Fibroblast of skin of right quadriceps (primary cell): ENCODE measurements around the gene TYK2.

Experiments
- DNase-seq: peaks from one replicate; pipeline ENCODE4 v3.0.0-alpha.2; 2013

Gene TYK2

DNA sequence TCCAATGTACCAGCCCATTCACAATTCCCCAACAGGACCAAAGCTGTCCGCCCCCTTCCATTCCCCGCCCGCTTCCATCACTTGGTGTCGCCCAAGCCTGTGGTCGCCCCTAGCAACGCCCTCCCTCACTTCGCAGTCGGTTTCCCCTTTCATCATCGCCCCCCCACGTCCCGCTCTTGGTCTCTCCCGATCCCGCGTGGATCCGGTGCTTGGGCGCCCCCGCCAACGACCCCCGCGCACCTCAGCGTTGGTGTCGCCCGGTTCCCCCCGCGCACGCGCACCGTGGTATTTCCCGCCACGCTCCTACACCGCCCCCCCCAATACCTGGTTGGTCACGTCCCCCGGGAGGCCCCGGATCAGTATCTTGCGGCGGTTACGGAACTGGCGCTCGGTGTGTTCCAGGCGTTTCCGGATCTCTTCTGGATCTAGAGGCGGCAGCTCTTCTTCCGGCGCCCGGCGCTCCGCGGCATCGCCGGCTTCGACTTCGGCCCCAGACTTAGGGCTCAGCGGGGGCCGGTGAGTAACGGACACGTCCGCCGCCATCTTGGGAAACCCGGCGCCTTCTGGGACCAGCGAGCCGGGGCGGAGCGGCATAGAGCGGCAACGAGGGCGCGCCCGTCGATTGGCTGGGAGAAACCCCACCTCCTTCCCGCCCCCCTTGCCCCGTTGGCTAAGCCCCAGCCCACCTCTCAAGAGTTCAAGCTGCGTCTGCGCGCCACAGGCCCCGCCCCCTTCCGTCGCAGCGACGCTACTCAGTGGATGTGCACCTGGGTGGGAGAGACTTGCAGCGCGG is 47.2 kb downstream of the TYK2 start, which contains the start of gene RAVER1:
RAVER1 (minus strand) TSS at position 565 of the 793 bp plus-strand sequence; CDS start at position 543, 22 bp downstream.
- peak; percentile 97 for DNase-seq

GRCh38 chr19:10332158-10332964 is 48.0 kb downstream of the TYK2 start:
- no peak for DNase-seq

GRCh38 chr19:10329555-10329954 is 50.8 kb downstream of the TYK2 start:
- no peak for DNase-seq

DNA sequence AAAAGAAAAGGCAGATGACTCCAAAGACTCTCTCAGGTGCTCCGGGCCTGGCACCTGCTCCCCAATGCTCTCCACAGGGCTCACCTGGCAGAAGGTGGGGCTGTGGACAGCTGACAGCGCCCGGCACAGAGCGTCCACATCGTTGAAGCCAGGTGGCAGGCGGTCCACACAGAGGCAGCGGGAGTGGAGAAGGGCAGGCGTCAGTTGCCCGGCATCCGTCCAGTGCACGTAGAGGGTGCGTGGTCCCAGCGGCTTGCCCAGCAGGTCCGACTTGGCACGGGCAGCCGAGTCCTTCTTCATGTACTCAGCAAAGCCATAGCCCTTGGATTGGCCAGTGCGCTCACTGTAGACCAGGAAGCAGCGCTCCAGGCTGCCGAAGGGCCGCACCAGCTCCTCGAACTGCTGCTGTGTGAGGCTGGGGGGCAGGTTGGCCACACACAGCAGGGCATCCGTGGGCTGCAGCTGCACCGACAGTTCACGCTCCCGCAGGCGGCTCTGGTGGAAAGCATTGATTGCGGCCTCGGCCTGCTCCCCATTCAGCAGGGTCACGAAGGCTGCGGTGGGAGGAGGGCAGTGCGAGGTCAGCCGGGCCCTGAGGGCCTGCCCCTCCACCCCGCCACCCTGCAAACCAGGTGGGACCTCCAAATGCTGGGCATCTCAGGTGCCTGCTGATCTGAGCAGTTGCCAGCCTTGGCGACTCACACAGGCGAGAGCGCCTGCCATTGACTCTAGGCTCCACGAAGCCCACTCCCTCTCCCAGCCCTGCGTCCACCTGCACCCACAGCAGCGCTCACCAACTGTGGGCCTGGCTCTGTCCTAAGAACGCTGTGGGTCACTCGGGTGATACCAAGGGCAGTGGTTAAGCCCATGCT is 51.6 kb downstream of the TYK2 start:
- no peak for DNase-seq

DNA sequence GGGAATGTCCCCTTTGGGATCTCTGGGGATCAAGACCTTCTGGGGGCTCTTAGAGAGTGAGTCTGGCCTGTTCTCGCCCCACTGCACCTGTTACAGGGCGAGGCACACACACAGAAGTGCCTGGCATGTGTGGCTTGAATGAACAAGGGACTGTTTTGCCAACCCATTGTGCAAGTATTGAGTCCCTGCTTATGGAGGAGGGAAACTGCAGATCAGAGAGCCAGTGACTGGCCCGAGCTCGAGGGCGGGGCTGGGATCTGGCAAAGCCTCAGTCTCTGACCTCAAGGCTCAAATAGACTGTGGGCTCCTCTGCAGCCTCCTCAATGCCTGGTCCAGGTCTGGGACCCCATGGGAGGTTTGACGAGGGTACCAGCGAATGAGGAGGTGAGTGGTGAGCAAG is 52.6 kb downstream of the TYK2 start:
- DNase-seq = no peak

- DNase-seq = no peak
These were observed 54.6 kb downstream of the TYK2 start for GRCh38 chr19:10325732-10326131.

- no peak for DNase-seq
These were observed 58.2 kb downstream of the TYK2 start for GRCh38 chr19:10321874-10322835.

DNA sequence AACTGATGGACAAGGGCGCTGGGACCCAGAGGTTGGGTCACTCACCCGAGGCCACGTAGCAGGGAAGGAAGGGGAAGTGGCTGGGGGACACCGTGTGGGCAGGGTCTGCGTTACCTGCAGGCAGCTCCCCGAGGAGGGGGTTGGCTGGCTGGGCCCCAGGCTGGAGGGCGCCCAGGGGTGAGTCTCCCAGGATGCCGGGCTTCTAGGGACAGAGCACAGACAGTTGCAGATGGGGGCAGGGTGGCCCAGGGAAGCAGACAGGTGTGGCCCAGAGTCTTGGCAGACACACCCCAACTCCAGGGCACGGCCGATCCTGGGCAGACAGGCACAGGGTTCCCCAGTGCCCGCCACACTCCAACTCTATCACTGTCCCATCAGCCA is 59.0 kb downstream of the TYK2 start:
- DNase-seq = no peak

DNA sequence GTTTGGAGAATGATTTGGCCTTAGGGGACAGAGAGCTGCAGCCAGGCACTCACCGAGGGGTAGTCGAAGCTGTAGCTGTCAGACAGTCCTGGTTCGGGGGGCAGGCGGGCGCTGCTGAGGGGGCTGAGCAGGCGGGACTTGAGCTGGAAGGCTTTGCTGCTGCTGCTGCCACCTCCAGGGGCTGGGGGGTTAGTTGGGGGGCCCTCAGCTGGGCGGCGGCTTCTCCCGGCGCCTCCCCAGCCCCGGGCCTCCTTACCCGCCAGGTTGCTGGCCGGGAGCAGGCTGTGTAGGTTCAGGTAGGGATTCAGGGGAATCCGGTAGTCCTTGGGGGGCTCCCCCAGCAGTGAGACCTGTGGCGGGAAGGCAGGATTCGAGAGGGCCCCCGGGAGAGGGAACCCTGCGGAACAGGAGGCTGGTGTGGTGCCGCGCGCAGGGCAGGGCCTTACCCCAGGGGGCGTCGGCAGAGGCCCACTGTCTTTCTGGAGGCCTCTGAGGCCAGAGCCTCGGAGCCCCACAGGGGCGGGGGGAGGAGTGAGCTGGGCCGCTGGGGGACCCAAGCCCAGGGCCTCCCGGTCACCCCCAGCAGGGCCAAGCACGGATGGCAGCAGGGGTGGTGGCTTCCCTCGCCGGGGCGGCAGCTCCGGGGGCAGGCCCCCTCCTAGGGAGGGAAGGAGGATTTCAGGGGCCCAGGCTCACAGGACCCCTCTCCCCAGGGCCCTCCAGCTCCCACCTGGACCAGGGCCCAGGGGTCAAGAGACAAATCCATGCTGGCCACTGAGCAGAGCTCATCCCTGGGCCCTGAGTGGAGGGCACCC is 59.6 kb downstream of the TYK2 start:
- DNase-seq = no peak

DNA sequence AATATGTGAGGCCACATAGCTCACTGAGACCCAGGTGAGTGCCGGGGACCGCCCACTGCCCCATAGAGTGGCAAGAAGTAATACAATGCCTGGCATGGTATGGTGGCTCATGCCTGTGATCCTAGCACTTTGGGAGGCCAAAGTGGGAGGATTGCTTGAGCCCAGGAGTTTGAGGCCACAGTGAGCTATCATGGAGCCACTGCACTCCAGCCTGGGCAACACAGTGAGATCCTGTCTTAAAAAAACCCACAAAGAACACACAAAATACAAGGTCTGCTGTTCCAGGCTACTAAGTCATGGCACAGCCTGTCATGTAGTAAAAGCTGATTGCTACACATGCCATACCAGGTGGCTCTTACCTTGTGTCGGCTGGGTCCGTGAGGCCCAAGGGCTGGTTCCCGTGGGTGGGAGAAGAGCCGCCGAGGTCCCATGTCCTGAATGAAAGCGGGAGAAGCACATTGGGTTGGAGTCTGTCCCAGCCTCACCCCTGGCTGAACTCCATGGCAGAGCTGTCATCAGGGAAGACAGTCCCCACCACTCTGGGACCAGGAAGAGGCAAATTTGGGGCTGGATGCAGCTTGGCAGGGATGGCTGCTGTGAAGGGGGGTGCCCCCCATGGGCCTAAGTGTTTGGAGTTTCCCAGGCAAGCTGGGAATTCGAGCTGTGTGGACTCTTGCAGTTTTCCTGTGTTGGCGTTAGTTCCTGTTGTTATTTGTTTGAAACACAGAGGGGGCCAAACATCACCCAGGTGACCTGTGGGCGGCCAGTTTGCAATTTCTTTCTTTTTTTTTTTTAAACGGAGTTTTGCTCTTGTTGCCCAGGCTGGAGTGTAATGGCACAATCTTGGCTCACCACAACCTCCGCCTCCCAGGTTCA is 61.3 kb downstream of the TYK2 start:
- no peak for DNase-seq

DNA sequence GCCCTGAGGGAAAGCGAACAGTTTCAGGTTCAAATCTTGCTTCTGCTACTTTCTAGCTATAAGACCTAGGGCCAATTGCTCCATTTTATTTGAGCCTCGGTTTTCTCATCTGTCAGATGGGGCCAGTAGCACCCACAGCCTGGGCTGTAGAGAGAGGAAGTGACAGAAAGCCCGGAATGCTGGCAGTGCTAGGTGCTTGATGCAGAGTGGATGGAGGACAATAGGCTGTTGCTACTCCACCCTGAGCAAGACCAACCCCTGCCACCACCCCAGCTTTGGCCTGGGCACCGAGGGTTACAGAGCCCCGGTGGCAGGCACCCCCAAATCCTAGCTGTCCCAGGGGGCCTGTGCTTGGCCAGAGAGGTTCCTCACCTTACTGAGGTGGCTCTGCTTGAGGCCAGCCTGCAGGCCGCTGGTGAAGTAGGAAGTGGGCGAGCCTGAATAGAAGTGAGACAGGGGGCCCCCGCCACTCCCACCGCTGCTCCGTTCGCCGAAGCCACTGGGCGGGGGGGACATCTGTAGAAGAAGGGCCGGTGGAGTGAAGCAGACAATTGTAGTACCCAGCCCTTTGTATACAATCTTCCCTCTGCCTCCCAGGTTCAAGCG is 62.4 kb downstream of the TYK2 start:
- DNase-seq = no peak

GRCh38 chr19:10317045-10317856 is 63.1 kb downstream of the TYK2 start:
- no peak for DNase-seq

GRCh38 chr19:10316229-10317044 is 63.9 kb downstream of the TYK2 start:
- no peak for DNase-seq

GRCh38 chr19:10315335-10316214 is 64.8 kb downstream of the TYK2 start, which contains the start of gene FDX2:
FDX2 (minus strand) TSS chr19:10316015; CDS start chr19:10315996, 19 bp downstream.
- peak; percentile 74 for DNase-seq

- DNase-seq = no peak
These were observed 70.9 kb downstream of the TYK2 start, which contains the start of gene ZGLP1 for GRCh38 chr19:10309423-10309822. ZGLP1 (minus strand) TSS chr19:10309815.

- DNase-seq = no peak
These were observed 74.0 kb downstream of the TYK2 start for GRCh38 chr19:10306327-10306726.
